HG03460 (cell line): ENCODE measurements around the gene ANXA6.
"Not testable (repeated sequence)": the region's sequence is repeated elsewhere in the genome, so short reads cannot be mapped to it uniquely, and the experiment has no call there.

ENCODE experiments used
- ATAC-seq: cut with Tn5 transposase; IDR thresholded peaks from one replicate; pipeline ENCODE4 v1.9.1; 2021; ENCODE audit not compliant: unreplicated experiment

ANXA6 gene

GRCh38 chr5:151181818-151182523 is 24.4 kb upstream of the ANXA6 start:
- no peak for ATAC-seq

DNA sequence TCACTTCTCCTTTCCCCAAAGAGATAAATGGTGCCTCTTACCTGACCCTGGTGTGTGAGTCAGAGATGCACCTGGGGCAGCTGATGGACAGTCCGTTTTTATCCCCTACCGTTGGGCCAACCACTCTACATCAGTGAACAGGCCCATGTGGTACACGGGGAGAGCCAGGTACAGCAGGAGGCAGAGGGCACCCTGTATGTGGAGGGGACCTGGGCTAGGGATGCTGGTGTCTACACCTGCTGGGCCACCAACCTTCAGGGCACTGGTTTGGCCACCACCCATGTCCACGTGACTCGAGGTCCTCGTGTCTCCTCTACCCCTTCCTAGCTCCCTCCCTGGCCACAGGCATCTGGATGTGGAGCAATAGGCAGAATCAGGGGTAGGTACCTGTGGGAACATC is 22.7 kb upstream of the ANXA6 start:
- ATAC-seq: no peak

DNA sequence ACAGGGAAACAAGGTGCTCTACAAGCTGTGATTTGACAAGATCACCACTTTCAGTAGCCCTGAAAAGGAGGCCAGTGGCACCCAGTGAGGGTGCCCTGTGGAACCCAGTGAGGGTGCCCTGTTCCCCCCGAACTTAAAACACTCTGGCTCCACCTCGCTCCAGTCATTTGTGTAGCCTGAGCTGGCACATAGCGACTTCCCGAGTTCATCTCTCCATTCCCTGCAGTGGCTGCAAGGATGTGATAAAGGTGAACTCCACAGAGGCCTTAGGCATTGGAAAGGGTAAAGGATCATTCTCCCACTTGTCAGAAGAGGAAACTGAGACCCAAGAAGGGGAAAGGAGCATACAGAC is 21.9 kb upstream of the ANXA6 start:
- no peak for ATAC-seq

GRCh38 chr5:151178777-151179488 is 21.4 kb upstream of the ANXA6 start:
- ATAC-seq: no peak

DNA sequence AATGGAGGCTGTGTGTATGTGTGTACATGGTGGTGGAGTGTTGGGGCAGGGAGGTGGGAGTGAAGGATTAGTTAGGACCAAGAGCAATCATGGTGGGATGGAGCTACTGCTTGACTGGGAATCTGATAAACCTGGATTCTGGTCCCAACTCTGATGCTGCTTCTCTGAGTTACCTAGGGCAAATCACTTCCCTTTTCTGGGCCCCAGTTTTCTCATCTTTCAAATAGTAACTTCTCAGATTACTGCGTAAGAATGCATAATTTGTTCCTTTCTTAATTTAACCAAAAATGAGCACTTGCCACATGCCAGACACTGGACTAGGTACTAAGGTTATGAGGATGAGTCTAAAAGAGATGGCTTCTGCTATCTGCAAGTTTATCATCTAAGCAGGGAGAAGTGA is 20.8 kb upstream of the ANXA6 start:
- no peak for ATAC-seq

DNA sequence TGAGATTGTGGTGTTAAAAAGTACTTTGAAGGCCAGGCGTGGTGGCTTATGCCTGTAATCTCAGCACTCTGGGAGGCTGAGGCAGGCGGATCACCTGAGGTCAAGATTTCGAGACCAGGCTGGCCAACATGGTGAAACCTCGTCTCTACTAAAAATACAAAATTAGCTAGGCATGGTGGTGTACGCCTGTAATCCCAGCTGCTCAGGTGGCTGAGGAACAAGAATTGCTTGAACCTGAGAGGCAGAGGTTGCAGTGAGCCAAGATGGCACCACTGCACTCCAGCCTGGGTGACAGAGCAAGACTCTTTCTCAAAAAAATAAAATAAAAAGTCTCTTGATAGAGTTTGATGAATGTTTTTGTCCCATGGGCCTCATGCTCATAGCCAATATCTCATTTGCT is 18.7 kb upstream of the ANXA6 start:
- not testable (repeated sequence) for ATAC-seq

DNA sequence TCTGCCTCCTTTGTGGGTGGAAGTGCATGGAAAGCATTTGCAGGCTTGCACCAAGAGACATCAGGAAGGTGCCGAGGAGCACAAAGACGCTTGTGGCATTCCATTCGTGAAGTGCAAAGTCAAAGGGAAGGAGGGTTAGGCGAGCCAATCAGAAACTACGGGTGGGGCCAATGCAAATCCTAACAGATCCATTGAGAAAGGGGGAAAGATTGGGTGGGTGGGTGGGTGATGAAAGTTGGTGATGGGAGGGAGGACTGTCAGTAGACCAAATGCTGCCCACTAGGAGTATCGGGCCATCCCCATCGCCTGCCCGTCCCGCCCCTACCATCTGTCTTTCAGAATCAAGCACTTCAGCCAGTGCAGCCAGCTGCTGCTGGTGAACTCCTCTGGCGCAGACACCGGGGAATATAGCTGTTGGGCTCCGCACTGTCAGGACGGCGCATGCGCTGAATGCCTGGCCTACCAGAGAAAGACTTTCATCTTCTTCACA is 17.1 kb upstream of the ANXA6 start:
- ATAC-seq: no peak

- ATAC-seq: no peak
Measured at GRCh38 chr5:151173711-151174611, 16.4 kb upstream of the ANXA6 start.

- ATAC-seq: no peak
Measured at GRCh38 chr5:151171529-151171928, 13.9 kb upstream of the ANXA6 start.

DNA sequence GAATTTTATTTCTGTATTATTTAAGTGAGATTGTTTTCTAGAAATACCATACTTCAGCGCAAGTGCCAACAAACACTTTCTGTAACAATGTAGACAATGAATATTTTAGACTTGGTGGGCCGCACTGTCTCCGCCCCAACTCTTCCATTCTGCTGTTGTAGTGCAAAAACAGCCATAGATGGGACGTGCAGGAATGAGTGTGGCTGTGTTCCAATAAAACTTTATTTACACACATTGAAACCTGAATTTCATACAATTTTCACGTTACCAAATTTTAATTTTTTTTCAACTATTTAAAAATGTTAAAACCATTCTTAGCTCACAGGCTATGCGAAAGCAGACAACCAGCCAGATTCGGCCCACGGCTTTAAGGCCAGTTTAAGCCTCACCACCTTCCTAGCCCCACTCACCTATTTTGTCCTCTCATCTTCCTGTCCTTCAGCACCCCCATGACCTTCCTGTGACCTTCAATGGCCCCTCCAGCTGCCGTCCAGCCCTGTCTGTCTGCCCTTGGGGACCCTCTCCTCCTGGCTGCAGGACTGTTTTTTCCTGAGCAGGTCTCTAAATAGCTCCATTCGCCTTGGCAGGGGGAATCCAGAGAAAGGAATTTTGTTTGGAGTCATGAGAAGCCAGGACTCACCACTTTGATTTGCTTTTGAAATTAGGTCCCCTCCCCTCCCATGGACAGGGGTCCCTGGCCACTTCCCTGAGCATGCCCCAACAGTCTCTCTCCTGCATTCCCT is 11.2 kb upstream of the ANXA6 start:
- ATAC-seq: no peak

GRCh38 chr5:151167022-151167421 is 9.4 kb upstream of the ANXA6 start:
- no peak for ATAC-seq

DNA sequence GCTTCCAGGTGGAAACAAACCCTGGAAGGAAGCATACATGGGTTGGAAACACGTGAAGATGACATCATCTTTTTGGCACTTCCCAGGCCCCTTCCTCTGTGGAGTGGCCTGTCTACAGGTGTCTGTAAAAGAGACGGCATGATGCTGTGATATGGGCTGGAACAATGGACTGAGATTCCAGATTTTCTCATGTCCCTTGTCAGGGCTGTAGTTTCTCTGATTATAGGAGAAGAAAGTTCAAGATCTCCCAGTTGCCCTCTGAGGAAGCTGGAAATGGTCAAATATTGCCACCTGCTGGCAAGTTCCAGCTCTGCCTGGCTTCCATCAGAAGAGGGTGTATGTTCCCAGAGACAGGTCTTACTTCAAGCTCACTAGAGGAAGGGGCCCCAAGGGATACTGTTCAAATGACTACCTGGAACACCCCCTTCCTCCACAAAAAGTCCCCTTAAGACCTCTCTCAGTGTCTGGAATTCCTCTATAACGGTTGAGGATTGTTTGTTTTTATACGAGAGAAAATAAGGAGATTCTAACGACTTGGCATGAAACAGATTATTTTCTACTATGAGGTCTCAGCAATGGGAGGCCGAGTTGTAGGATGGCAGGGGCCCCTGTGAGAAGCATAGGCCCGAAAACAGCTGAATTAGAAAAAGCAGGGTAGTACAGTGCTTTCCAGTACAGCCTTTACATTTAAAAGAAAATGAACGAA is 7.3 kb upstream of the ANXA6 start:
- peak; percentile 90 for ATAC-seq

GRCh38 chr5:151162776-151163175 is 5.2 kb upstream of the ANXA6 start:
- ATAC-seq: no peak

DNA sequence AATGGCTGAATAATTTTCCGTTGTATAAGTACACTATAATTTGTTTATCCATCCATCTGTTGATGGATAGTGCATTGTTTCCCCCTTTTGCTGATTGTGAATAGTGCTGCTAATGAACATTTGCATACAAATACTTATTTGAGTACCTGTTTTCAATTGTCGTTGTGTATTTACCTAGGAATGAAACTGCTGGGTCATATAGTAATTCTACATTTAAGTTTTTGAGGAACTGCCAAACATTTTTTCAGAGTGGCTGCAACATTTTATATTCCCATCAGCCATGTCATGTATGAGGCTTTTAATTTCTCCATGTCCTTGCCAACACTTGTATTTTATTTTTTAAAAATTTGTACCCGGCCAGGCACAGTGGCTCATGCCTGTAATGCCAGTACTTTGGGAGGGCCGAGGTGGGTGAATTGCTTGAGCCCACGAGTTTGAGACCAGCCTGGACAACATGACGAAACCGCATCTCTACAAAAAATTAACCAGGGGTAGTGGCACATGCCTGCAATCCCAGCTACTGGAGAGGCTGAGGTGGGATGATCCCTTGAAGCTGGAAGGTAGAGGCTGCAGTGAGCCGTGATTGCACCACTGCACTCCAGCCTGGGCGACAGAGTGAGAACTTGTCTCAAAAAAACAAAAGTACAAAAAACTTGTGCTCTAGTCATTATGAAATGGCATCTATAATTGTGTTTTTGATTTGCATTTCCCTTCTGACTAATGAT is 2.2 kb upstream of the ANXA6 start:
- no peak for ATAC-seq

- ATAC-seq: no peak
Measured at GRCh38 chr5:151158287-151158661, 695 bp upstream of the ANXA6 start.

DNA sequence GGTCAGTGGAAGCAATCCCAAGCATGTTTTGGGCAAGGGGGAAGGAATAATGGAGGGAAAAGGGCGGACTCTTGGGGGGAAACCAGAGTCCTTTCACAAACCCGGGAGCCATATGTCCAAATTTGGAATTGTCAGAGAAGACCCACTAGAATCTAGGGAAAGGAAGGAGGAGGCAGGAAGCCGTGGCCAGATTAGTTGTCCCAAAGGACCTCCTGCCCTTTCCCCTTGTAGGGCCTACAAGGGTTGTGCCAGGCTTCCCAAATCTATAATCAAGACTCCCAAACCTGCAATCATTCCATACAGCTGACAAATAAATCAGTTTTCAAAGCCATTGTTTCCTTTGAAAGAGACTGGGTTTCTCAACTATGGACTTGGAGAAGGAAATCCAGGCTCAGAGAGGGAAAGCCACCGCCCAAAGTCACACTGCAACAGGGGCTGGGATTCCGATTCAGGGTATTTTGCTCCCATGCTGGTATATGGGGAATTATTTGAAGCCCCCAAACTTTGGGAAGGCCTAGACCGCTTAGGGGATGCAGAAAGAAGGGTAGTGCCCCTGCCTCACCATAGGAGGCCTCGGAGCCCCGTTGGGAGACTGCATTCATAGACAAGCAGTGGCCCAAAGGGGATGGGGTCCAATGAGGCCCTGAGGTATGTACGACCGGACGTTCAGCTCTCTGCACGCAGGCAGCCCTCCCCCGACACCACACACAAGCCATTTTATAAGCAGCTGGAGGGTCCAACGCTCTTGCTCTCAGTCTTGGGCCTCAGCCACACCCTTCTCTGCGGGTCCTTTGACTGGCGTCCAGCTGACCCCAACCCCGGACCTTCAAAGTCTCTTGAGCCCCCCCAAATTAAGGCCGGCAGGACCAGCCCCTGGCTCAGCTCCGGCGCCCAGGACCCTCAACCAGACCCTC is 815 bp downstream of the ANXA6 start:
- ATAC-seq: no peak

DNA sequence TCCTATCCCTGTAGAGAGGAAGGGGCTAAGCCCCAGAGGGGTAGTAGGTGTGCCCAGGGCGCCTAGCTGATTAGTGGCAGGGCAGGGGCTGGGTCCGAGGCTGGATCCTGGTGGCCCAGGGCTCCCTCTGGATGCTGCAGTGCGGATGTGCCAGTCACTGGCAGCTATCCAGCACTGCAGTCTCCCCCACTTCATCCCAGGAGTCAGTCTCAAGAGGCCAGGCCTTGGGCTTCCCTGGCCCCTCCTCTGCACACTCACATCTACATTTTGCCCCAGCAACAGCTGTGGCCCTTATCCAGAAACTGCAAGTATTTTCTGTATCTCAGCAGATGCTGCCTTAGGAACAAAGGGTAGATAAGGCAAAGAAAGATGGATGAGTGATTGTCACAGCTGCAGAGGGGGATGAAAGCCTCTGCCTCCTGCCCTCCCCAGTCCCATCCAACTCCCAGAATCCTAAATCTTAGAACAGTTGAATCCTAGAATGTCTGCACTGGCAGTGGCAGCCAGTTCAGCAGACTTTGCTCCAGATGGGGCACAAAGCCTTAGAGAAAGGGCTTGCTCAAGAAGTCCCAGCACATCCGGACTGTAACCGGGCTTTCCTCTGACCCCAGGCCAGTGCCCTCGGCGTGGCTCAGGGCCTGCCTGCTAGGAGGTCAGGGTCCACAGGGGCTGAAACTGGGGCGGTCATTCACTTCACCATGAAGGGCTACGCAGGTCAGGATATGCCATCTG is 1.6 kb downstream of the ANXA6 start:
- no peak for ATAC-seq
